HepG2 (cell line): ENCODE data around the gene SH3GL1. TPM values are rescaled to one million over a fixed set of nuclear protein-coding genes. Genes with fewer than 3 reads are reported as not detected.

Experiments used
- ATAC-seq: fragments of 200-7000 bp; cut with Tn5 transposase; 3 replicates; pipeline ENCODE4 v1.9.1; 2020; ENCODE audit warnings: mild to moderate bottlenecking, moderate library complexity
- BruUV-seq: library from RNA; stranded (reverse); fragments of 400-500 nt; replicated peaks from 2 replicates; lab custom pipeline; 2021; lab: Mats Ljungman, UMichigan
- CTCF ChIA-PET: fragments of 300-600 bp; formaldehyde crosslinking; extraction: SDS; loops from one replicate; lab custom pipeline; 2021; ENCODE audit warnings: low total read pairs, inconsistent platforms, low intra/inter-chr PET ratio; lab: Yijun Ruan, JAX
- POLR2A ChIA-PET: fragments of 350-600 bp; sonication (Branson Sonifier 250); formaldehyde crosslinking; loops from one replicate; lab custom pipeline; 2020; ENCODE audit warnings: antibody characterized with exemption, inconsistent platforms; lab: Yijun Ruan, JAX
- DNase-seq: peaks from one replicate; pipeline ENCODE4 v3.0.0-alpha.2; 2015; ENCODE audit warnings: low spot score
- FAIRE-seq: peaks from 3 replicates; lab custom pipeline; 2011; peaks lifted over from hg19 to GRCh38; lab: Jason Lieb, UNC
- H2AFZ ChIP-seq: one replicate; pipeline ENCODE4 v1.6.1; 2011; ENCODE audit warnings: low read length, inconsistent platforms
- H3K27ac ChIP-seq: fragments of 300-600 bp; 3 replicates; pipeline ENCODE4 v1.8.0; 2011; ENCODE audit warnings: mixed run types, mild to moderate bottlenecking, mixed read lengths, low read length, inconsistent platforms; ENCODE audit not compliant: insufficient read depth; ENCODE audit errors: extremely low read length
- H3K27me3 ChIP-seq, 2 experiments: fragments of 200-600 bp in 1 of 2; 2 replicates in 1 of 2; 3 replicates in 1 of 2; pipeline versions ENCODE4 v1.6.0 to v1.8.0; 2011; ENCODE audit warnings: low read length in 2 of 2, mild to moderate bottlenecking in 2 of 2, moderate library complexity in 2 of 2, inconsistent platforms in 1 of 2; ENCODE audit not compliant: insufficient read depth in 2 of 2, control insufficient read depth in 1 of 2
- H3K36me3 ChIP-seq, 2 experiments: fragments of 200-600 bp in 1 of 2; replicated peaks in 1 of 2; 2 replicates in 1 of 2; 3 replicates in 1 of 2; pipeline versions ENCODE4 v1.5.1 to v1.8.0; 2011; ENCODE audit warnings: low read length in 2 of 2, inconsistent platforms in 1 of 2; ENCODE audit not compliant: insufficient read depth in 2 of 2, control insufficient read depth in 1 of 2
- H3K4me1 ChIP-seq: 2 replicates; pipeline ENCODE4 v1.5.1; 2012; ENCODE audit warnings: low read length, inconsistent platforms; ENCODE audit not compliant: insufficient read depth
- H3K4me2 ChIP-seq: 2 replicates; pipeline ENCODE4 v1.6.0; 2011; ENCODE audit warnings: low read depth, low read length, inconsistent platforms
- H3K4me3 ChIP-seq, 3 experiments: fragments of 200-600 bp in 1 of 3; sonication (generic), shearing (Covaris generic) in 1 of 3; replicated peaks in 1 of 3; 2 replicates each; pipeline ENCODE4 v1.5.1; 2011 to 2016; ENCODE audit warnings: low read length in 3 of 3, inconsistent platforms in 2 of 3, low read depth in 2 of 3, mild to moderate bottlenecking in 2 of 3, control low read depth in 1 of 3, mixed read lengths in 1 of 3; ENCODE audit not compliant: insufficient read depth in 1 of 3
- H3K79me2 ChIP-seq: one replicate; pipeline ENCODE4 v1.6.1; 2011; ENCODE audit warnings: low read length, inconsistent platforms; ENCODE audit not compliant: insufficient read depth
- H3K9ac ChIP-seq: 2 replicates; pipeline ENCODE4 v1.6.0; 2011; ENCODE audit warnings: mild to moderate bottlenecking, low read depth, low read length, inconsistent platforms; ENCODE audit not compliant: insufficient read depth
- H3K9me3 ChIP-seq: 2 replicates; pipeline ENCODE4 v1.5.1; 2012; ENCODE audit warnings: mild to moderate bottlenecking, low read length
- H4K20me1 ChIP-seq: 2 replicates; pipeline ENCODE4 v1.6.0; 2011; ENCODE audit warnings: inconsistent platforms, mild to moderate bottlenecking, low read length, moderate library complexity; ENCODE audit not compliant: insufficient read depth
- ZBTB33 ChIP-seq: sonication (generic); formaldehyde crosslinking; IDR thresholded peaks from 2 replicates; pipeline ENCODE4 v1.4.0; 2020; ENCODE audit warnings: missing genetic modification reagents
- ZC3H13 ChIP-seq: sonication (generic); formaldehyde crosslinking; IDR thresholded peaks from 2 replicates; pipeline ENCODE4 v1.8.1; 2023; ENCODE audit warnings: mild to moderate bottlenecking, missing genetic modification reagents, moderate library complexity
- ZNF512B ChIP-seq: sonication (generic); formaldehyde crosslinking; IDR thresholded peaks from 2 replicates; pipeline ENCODE4 v1.5.1; 2020; ENCODE audit warnings: missing genetic modification reagents, mild to moderate bottlenecking, borderline replicate concordance
- WGBS: methylation state at CpG from one replicate; pipeline ENCODE4 v1.1.6; 2017; ENCODE audit warnings: low lambda C conversion rate; 5-methylcytosine and 5-hydroxymethylcytosine counted together
- in situ Hi-C: cut with HindIII; loops from 2 replicates; pipeline ENCODE4 v1.10.0; 2017; ENCODE audit warnings: low pct_unique_long_range_greater_than_20kb; ENCODE audit not compliant: extremely low pct_ligation_motif_present
- intact Hi-C: fragments of 100-400 bp; cut with micrococcal nuclease; formaldehyde crosslinking; loops from one replicate; pipeline ENCODE4 v1.10.0; 2022; ENCODE audit not compliant: unreplicated experiment
- polyA plus RNA-seq, 8 experiments: library from polyadenylated mRNA; depleted of rRNA in 3 of 8; stranded (reverse) in 7 of 8; unstranded in 1 of 8; fragments of >200 nt; fragmentation: Illumina TruSeq in 4 of 8; extraction: Trizol in 4 of 8; gene quantifications; 2 replicates each; pipeline versions ENCODE4 v1.2.1 to v1.2.3, GENCODE V29; 2011 to 2016; ENCODE audit warnings: low read depth in 4 of 8, missing spikeins in 1 of 8, mixed read lengths in 1 of 8; ENCODE audit not compliant: insufficient read depth in 1 of 8
- total RNA-seq, 5 experiments: library from RNA; depleted of rRNA; stranded (reverse); fragments of >200 nt; fragmentation: Illumina TruSeq; extraction: Trizol; gene quantifications; 2 replicates each; pipeline ENCODE4 v1.2.3, GENCODE V29; 2016; ENCODE audit warnings: low read depth in 1 of 5

The SH3GL1 gene
- total and polyA plus RNA-seq, 2 of the 13 experiments (the other 11 are each of a cell fraction or from before 2014, with no cell fraction given): 33.0 to 45.1 TPM

GRCh38 chr19:4390017-4390566 is 10.3 kb downstream of the SH3GL1 start:
- in situ Hi-C loops: no loop called here

More at GRCh38 chr19:4390017-4390566, 10.3 kb downstream of the SH3GL1 start:
- no peak overlapping the region for H2AFZ ChIP-seq
- ATAC-seq (no peak), FAIRE-seq (no peak), DNase-seq (no peak)
- H3K27ac ChIP-seq: peak overlapping the region; percentile 95
- intact Hi-C loops: no loop called here
- H3K9me3 ChIP-seq: no peaks in the 10 kb centered on the region
- ChIA-PET CTCF (interaction anchor here (0.9 kb wide), 1 partner anchor 11 kb away, joined by 6 read pairs; the partner anchor contains the start of gene SH3GL1), POLR2A (interaction anchor here (1.1 to 3.2 kb wide), 10 partner anchors 8 to 122 kb away, joined by 3 to 64 read pairs (median 6); partner anchors contain the start of genes CHAF1A, MPND and SH3GL1)
- H3K4me1 ChIP-seq: peaks cover 86% of the 10 kb centered on the region
- peaks cover 19% of the 10 kb centered on the region; the same call in 1 of the 2 replicates for H4K20me1 ChIP-seq
- H3K79me2 ChIP-seq: peaks cover 89% of the 10 kb centered on the region
- peak overlapping the region; percentile 76 for H3K9ac ChIP-seq
- no peaks in the 10 kb centered on the region for H3K27me3 ChIP-seq
- H3K36me3 ChIP-seq: peaks cover 8 to 18% of the 10 kb centered on the region in 2 experiments
- BruUV-seq: no TSS peak
- 82% methylated on average over 10 of the region's 12 CpGs for WGBS
- TF ChIP-seq ZC3H13 (CRISPR knock-in tag) (0 out of 2 replicates have a peak, but pooled peaks have one; percentile 10), ZBTB33 (CRISPR knock-in tag) (peak; percentile 91), ZNF512B (CRISPR knock-in tag) (no peak)
- peak overlapping the region in 2 of 3 experiments; percentile 34 to 60; a peak in 4 of 6 replicates for H3K4me3 ChIP-seq
- peak overlapping the region; percentile 87 for H3K4me2 ChIP-seq
